Liver (tissue), 9 donors: ENCODE data around the gene SLC1A2. TPM values are rescaled to one million over a fixed set of nuclear protein-coding genes. Genes with fewer than 3 reads are reported as not detected.

Experiments used
- DNase-seq: peaks from one replicate; pipeline ENCODE4 v3.0.0-alpha.2; 2017; ENCODE audit warnings: low spot score
- H3K27ac ChIP-seq, 2 donors: one replicate each; pipeline ENCODE4 v1.7.0; 2013; ENCODE audit warnings: inconsistent platforms in 2 of 2, low read length in 2 of 2, control low read depth in 1 of 2, low read depth in 1 of 2, mild to moderate bottlenecking in 1 of 2
- H3K27me3 ChIP-seq, 4 donors: one replicate each; pipeline versions ENCODE4 v1.6.1 to v1.7.0; 2013; ENCODE audit warnings: low read length in 3 of 4, inconsistent platforms in 1 of 4, mild to moderate bottlenecking in 1 of 4, moderate library complexity in 1 of 4; ENCODE audit not compliant: control insufficient read depth in 4 of 4, insufficient read depth in 4 of 4
- H3K36me3 ChIP-seq, 4 donors: one replicate each; pipeline versions ENCODE4 v1.6.1 to v1.7.0; 2013; ENCODE audit warnings: low read length in 3 of 4, mild to moderate bottlenecking in 3 of 4, low read depth in 1 of 4, moderate library complexity in 1 of 4; ENCODE audit not compliant: control insufficient read depth in 4 of 4, insufficient read depth in 3 of 4
- H3K4me1 ChIP-seq, 4 donors: one replicate each; pipeline versions ENCODE4 v1.6.1 to v1.7.0; 2013; ENCODE audit warnings: low read length in 3 of 4, mild to moderate bottlenecking in 3 of 4, moderate library complexity in 1 of 4; ENCODE audit not compliant: control insufficient read depth in 4 of 4, insufficient read depth in 4 of 4
- H3K4me3 ChIP-seq, 3 donors: one replicate each; pipeline versions ENCODE4 v1.6.1 to v1.7.0; 2013; ENCODE audit warnings: low read length in 3 of 3, control low read depth in 1 of 3, low read depth in 1 of 3, mild to moderate bottlenecking in 1 of 3
- H3K9ac ChIP-seq, 2 donors: one replicate each; pipeline ENCODE4 v1.7.0; 2013; ENCODE audit warnings: low read length in 2 of 2, mild to moderate bottlenecking in 2 of 2, moderate library complexity in 2 of 2, control low read depth in 1 of 2, low read depth in 1 of 2
- H3K9me3 ChIP-seq, 4 donors: one replicate each; pipeline versions ENCODE4 v1.6.1 to v1.7.0; 2013; ENCODE audit warnings: low read length in 3 of 4; ENCODE audit not compliant: control insufficient read depth in 4 of 4
- EGR1 ChIP-seq, 2 donors: IDR thresholded peaks; 2 replicates each; pipeline ENCODE4 v1.6.1; 2016 to 2018; ENCODE audit warnings: antibody characterized with exemption in 2 of 2, low read depth in 2 of 2
- FOXA1 ChIP-seq: IDR thresholded peaks from 2 replicates; pipeline ENCODE4 v1.6.1; 2016; ENCODE audit warnings: antibody characterized with exemption
- FOXA2 ChIP-seq: IDR thresholded peaks from 2 replicates; pipeline ENCODE4 v1.6.1; 2016; ENCODE audit warnings: antibody characterized with exemption
- GABPA ChIP-seq, 2 donors: IDR thresholded peaks in 1 of 2; conservative IDR thresholded peaks in 1 of 2; 2 replicates each; pipeline ENCODE4 v1.6.1; 2016; ENCODE audit warnings: antibody characterized with exemption in 2 of 2, mild to moderate bottlenecking in 1 of 2, moderate library complexity in 1 of 2
- HNF4A ChIP-seq, 2 donors: conservative IDR thresholded peaks; 2 replicates each; pipeline ENCODE4 v1.6.1; 2016; ENCODE audit warnings: antibody characterized with exemption in 2 of 2, mild to moderate bottlenecking in 2 of 2
- HNF4G ChIP-seq: IDR thresholded peaks from 2 replicates; pipeline ENCODE4 v1.6.1; 2016; ENCODE audit warnings: antibody characterized with exemption
- JUND ChIP-seq, 2 donors: IDR thresholded peaks; 2 replicates each; pipeline ENCODE4 v1.6.1; 2016; ENCODE audit warnings: antibody characterized with exemption in 2 of 2
- NR2F2 ChIP-seq: IDR thresholded peaks from 2 replicates; pipeline ENCODE4 v1.6.1; 2016; ENCODE audit warnings: antibody characterized with exemption
- RAD21 ChIP-seq, 2 donors: IDR thresholded peaks; 2 replicates each; pipeline ENCODE4 v1.6.1; 2016; ENCODE audit warnings: antibody characterized with exemption in 2 of 2, mild to moderate bottlenecking in 2 of 2
- RXRA ChIP-seq, 2 donors: IDR thresholded peaks; 2 replicates each; pipeline ENCODE4 v1.6.1; 2017 to 2018; ENCODE audit warnings: antibody characterized with exemption in 2 of 2, mild to moderate bottlenecking in 1 of 2
- SP1 ChIP-seq: IDR thresholded peaks from 2 replicates; pipeline ENCODE4 v1.6.1; 2018; ENCODE audit warnings: antibody characterized with exemption, mild to moderate bottlenecking
- TAF1 ChIP-seq: conservative IDR thresholded peaks from 2 replicates; pipeline ENCODE4 v1.6.1; 2016; ENCODE audit warnings: antibody characterized with exemption, mild to moderate bottlenecking
- YY1 ChIP-seq: IDR thresholded peaks from 2 replicates; pipeline ENCODE4 v1.6.1; 2016; ENCODE audit warnings: antibody characterized with exemption, mild to moderate bottlenecking
- ZBTB33 ChIP-seq: IDR thresholded peaks from 2 replicates; pipeline ENCODE4 v1.6.1; 2016; ENCODE audit warnings: antibody characterized with exemption
- WGBS: extraction: QIAGEN DNeasy Blood & Tissue Kit; methylation state at CpG from one replicate; pipeline ENCODE4 v1.1.7; 2013; 5-methylcytosine and 5-hydroxymethylcytosine counted together
- polyA plus RNA-seq, 2 donors: library from polyadenylated mRNA; stranded (reverse) in 1 of 2; unstranded in 1 of 2; fragments of 200-250 nt in 1 of 2; fragments of >200 nt in 1 of 2; fragmentation: Nextera tagmentation in 1 of 2; extraction: Ambion mirVana in 1 of 2; gene quantifications; one replicate each; pipeline versions ENCODE4 v1.2.1 to v1.2.3, GENCODE V29; 2013 to 2015
- total RNA-seq, 2 donors: library from RNA; depleted of rRNA; stranded (reverse); fragments of >200 nt; gene quantifications; one replicate each; pipeline ENCODE4 v1.2.3, GENCODE V29; 2014
- TF ChIP-seq, protein P1 (sequence below): IDR thresholded peaks from 2 replicates; pipeline ENCODE4 v1.6.1; 2016; ENCODE audit warnings: antibody characterized with exemption
- TF ChIP-seq, protein P2 (sequence below): IDR thresholded peaks from 2 replicates; pipeline ENCODE4 v1.6.1; 2016; ENCODE audit warnings: antibody characterized with exemption, mild to moderate bottlenecking
- TF ChIP-seq, protein P3 (sequence below): fragments of 150-350 bp; IDR thresholded peaks from 2 replicates; pipeline ENCODE4 v1.5.1; 2017; ENCODE audit warnings: improper control_type of control experiment, low read depth, low read length; ENCODE audit not compliant: missing input control
- TF ChIP-seq, protein P4 (sequence below): IDR thresholded peaks from 2 replicates; pipeline ENCODE4 v1.6.1; 2016; ENCODE audit warnings: antibody characterized with exemption
- donor health status: healthy.
- donor health status: healthy.
- donor health status: healthy.
- donor health status: healthy.
- donor health status: healthy.

The SLC1A2 gene
- total and polyA plus RNA-seq, 4 donors: 6.4 to 19.5 (median 13.5) TPM

GRCh38 chr11:35257281-35257680 lies 162.1 kb downstream of the SLC1A2 start:
- H3K36me3 ChIP-seq: no peaks in the 10 kb centered on the region
- no peak overlapping the region for H3K27ac ChIP-seq
- H3K9ac ChIP-seq: no peak overlapping the region
- no peaks in the 10 kb centered on the region for H3K9me3 ChIP-seq
- no peaks in the 10 kb centered on the region for H3K27me3 ChIP-seq
- TF ChIP-seq EGR1 (IDR thresholded peaks at IDR 0.05; ENCODE audit: low read depth in 2 of 2) (no peak), YY1 (no peak), NR2F2 (no peak), JUND (IDR thresholded peaks at IDR 0.05) (no peak), SP1 (no peak), RAD21 (IDR thresholded peaks at IDR 0.05) (no peak), TAF1 (no peak), RXRA (IDR thresholded peaks at IDR 0.05) (no peak), HNF4G (no peak), FOXA2 (no peak), ZBTB33 (no peak), FOXA1 (no peak), GABPA (IDR thresholded peaks at IDR 0.05 in 1 of 2, conservative IDR thresholded peaks at IDR 0.05 in 1 of 2) (no peak)
- TF ChIP-seq, protein P1, sequence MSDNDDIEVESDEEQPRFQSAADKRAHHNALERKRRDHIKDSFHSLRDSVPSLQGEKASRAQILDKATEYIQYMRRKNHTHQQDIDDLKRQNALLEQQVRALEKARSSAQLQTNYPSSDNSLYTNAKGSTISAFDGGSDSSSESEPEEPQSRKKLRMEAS: no peak
- TF ChIP-seq, protein P2, sequence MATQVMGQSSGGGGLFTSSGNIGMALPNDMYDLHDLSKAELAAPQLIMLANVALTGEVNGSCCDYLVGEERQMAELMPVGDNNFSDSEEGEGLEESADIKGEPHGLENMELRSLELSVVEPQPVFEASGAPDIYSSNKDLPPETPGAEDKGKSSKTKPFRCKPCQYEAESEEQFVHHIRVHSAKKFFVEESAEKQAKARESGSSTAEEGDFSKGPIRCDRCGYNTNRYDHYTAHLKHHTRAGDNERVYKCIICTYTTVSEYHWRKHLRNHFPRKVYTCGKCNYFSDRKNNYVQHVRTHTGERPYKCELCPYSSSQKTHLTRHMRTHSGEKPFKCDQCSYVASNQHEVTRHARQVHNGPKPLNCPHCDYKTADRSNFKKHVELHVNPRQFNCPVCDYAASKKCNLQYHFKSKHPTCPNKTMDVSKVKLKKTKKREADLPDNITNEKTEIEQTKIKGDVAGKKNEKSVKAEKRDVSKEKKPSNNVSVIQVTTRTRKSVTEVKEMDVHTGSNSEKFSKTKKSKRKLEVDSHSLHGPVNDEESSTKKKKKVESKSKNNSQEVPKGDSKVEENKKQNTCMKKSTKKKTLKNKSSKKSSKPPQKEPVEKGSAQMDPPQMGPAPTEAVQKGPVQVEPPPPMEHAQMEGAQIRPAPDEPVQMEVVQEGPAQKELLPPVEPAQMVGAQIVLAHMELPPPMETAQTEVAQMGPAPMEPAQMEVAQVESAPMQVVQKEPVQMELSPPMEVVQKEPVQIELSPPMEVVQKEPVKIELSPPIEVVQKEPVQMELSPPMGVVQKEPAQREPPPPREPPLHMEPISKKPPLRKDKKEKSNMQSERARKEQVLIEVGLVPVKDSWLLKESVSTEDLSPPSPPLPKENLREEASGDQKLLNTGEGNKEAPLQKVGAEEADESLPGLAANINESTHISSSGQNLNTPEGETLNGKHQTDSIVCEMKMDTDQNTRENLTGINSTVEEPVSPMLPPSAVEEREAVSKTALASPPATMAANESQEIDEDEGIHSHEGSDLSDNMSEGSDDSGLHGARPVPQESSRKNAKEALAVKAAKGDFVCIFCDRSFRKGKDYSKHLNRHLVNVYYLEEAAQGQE: no peak
- TF ChIP-seq, protein P3, sequence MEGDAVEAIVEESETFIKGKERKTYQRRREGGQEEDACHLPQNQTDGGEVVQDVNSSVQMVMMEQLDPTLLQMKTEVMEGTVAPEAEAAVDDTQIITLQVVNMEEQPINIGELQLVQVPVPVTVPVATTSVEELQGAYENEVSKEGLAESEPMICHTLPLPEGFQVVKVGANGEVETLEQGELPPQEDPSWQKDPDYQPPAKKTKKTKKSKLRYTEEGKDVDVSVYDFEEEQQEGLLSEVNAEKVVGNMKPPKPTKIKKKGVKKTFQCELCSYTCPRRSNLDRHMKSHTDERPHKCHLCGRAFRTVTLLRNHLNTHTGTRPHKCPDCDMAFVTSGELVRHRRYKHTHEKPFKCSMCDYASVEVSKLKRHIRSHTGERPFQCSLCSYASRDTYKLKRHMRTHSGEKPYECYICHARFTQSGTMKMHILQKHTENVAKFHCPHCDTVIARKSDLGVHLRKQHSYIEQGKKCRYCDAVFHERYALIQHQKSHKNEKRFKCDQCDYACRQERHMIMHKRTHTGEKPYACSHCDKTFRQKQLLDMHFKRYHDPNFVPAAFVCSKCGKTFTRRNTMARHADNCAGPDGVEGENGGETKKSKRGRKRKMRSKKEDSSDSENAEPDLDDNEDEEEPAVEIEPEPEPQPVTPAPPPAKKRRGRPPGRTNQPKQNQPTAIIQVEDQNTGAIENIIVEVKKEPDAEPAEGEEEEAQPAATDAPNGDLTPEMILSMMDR: no peak
- TF ChIP-seq, protein P4, sequence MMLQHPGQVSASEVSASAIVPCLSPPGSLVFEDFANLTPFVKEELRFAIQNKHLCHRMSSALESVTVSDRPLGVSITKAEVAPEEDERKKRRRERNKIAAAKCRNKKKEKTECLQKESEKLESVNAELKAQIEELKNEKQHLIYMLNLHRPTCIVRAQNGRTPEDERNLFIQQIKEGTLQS: no peak
- WGBS: 46% methylated on average over 2 of the region's 2 CpGs
- no peak for DNase-seq
- no peak overlapping the region for H3K4me3 ChIP-seq
- H3K4me1 ChIP-seq: peaks cover 0 to 5% (median 0%) of the 10 kb centered on the region in 4 donors

DNA sequence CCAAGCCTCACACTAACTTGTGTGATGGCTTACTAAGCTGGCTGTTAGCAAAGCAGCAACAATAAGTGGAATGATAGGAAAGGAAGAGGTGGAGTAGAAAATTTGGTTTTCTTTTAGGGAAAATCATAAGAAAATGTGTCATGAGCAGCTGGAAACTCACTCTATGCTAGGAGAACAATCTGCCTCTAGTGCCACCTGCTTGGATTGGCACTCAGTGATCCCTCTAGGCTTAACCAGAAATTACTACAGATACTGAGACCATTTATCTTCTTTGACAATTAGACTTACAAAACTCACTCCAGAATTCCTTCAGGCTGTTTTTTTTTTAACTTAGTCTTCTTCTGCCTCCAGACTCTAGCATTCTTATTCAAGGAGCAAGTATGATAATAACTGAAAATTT lies 163.1 kb downstream of the SLC1A2 start:
- H3K9me3 ChIP-seq: no peaks in the 10 kb centered on the region
- no peaks in the 10 kb centered on the region for H3K36me3 ChIP-seq
- no peaks in the 10 kb centered on the region for H3K27me3 ChIP-seq
- no peak overlapping the region for H3K9ac ChIP-seq
- peaks cover 0 to 5% (median 0%) of the 10 kb centered on the region in 4 donors for H3K4me1 ChIP-seq
- H3K4me3 ChIP-seq: no peak overlapping the region
- DNase-seq: no peak
- H3K27ac ChIP-seq: no peak overlapping the region
- no peak for TF ChIP-seq RAD21 (IDR thresholded peaks at IDR 0.05)
- no peak for TF ChIP-seq RXRA (IDR thresholded peaks at IDR 0.05)
- no peak for TF ChIP-seq HNF4A (conservative IDR thresholded peaks at IDR 0.05)
- no peak for TF ChIP-seq GABPA (IDR thresholded peaks at IDR 0.05 in 1 of 2, conservative IDR thresholded peaks at IDR 0.05 in 1 of 2)
- TF ChIP-seq YY1: no peak
- no peak for TF ChIP-seq FOXA1
- TF ChIP-seq ZBTB33: no peak
- TF ChIP-seq, protein P2: no peak
- TF ChIP-seq JUND (IDR thresholded peaks at IDR 0.05): no peak
- TF ChIP-seq TAF1: no peak
- TF ChIP-seq, protein P4: no peak
- no peak for TF ChIP-seq FOXA2
- TF ChIP-seq SP1: no peak
